Esophagus muscularis mucosa (tissue), 4 donors: ENCODE measurements around the gene JPH3. TPM values are rescaled to one million over a fixed set of nuclear protein-coding genes. Genes with fewer than 3 reads are reported as not detected.

Experiments used
- DNase-seq: peaks from one replicate; pipeline ENCODE4 v3.0.0-alpha.2; 2017; ENCODE audit errors: extremely low spot score
- H3K27ac ChIP-seq, 4 donors: fragments of 200-600 bp; sonication (generic); replicated peaks in 1 of 4; 1 replicate in 3 of 4; 2 replicates in 1 of 4; pipeline ENCODE4 v1.5.1; 2016 to 2019; ENCODE audit warnings: mild to moderate bottlenecking in 1 of 4
- H3K27me3 ChIP-seq, 4 donors: fragments of 200-600 bp; sonication (generic); one replicate each; pipeline versions ENCODE4 v1.5.1 to v1.6.0; 2016 to 2019
- H3K36me3 ChIP-seq, 4 donors: fragments of 200-600 bp; sonication (generic); one replicate each; pipeline ENCODE4 v1.5.1; 2016 to 2019
- H3K4me1 ChIP-seq, 4 donors: fragments of 200-600 bp; sonication (generic); one replicate each; pipeline ENCODE4 v1.5.1; 2016 to 2019
- H3K4me3 ChIP-seq, 4 donors: fragments of 200-600 bp; sonication (generic); 1 replicate in 2 of 4; 2 replicates in 2 of 4; pipeline ENCODE4 v1.5.1; 2016 to 2019; ENCODE audit warnings: mild to moderate bottlenecking in 4 of 4, moderate library complexity in 1 of 4
- H3K9me3 ChIP-seq, 4 donors: fragments of 200-600 bp; sonication (generic); 1 replicate in 3 of 4; 2 replicates in 1 of 4; pipeline ENCODE4 v1.5.1; 2016 to 2019
- CTCF ChIP-seq, 3 experiments: fragments of 200-600 bp in 2 of 3; fragments of 450-650 bp in 1 of 3; sonication (generic) in 2 of 3; IDR thresholded peaks; one replicate each; pipeline ENCODE4 v1.5.1; 2017 to 2019; ENCODE audit warnings: antibody characterized with exemption in 3 of 3, mild to moderate bottlenecking in 2 of 3, moderate library complexity in 1 of 3
- EP300 ChIP-seq: sonication (generic); formaldehyde crosslinking; IDR thresholded peaks from one replicate; pipeline ENCODE4 v1.6.1; 2017; ENCODE audit warnings: antibody characterized with exemption
- POLR2A ChIP-seq: fragments of 450-650 bp; IDR thresholded peaks from one replicate; pipeline ENCODE4 v1.6.1; 2017; ENCODE audit warnings: antibody characterized with exemption, moderate library complexity, mild to moderate bottlenecking, low read depth
- POLR2AphosphoS5 ChIP-seq, 2 donors: sonication (generic); formaldehyde crosslinking; IDR thresholded peaks; one replicate each; pipeline ENCODE4 v1.6.1; 2017; ENCODE audit warnings: antibody characterized with exemption in 2 of 2
- WGBS: methylation state at CpG from one replicate; pipeline ENCODE4 v1.1.5; 2018; 5-methylcytosine and 5-hydroxymethylcytosine counted together
- intact Hi-C: fragments of 100-400 bp; cut with DNase I; formaldehyde crosslinking; loops from one replicate; pipeline ENCODE4 v1.15.1; 2023
- total RNA-seq, 4 donors: library from RNA; depleted of rRNA; stranded (reverse); fragments of >200 nt; gene quantifications; one replicate each; pipeline versions ENCODE4 v1.1.0 to v1.2.1, GENCODE V29; 2016

The JPH3 gene
- total RNA-seq, 4 donors from 2014 or later, result 0.42 to 2.2 (median 0.54) TPM

- Histone ChIP-seq H3K4me1 (peaks cover 0 to 15% (median 8%) of the 10 kb centered on the region in 4 donors), H3K4me3 (no peak overlapping the region), H3K27ac (no peak overlapping the region), H3K27me3 (peaks cover 0 to 86% (median 17%) of the 10 kb centered on the region in 4 donors), H3K9me3 (no peaks in the 10 kb centered on the region), H3K36me3 (no peaks in the 10 kb centered on the region)
- 81% methylated on average over 13 of the region's 13 CpGs for WGBS
- intact Hi-C loops, result no loop called here
- TF ChIP-seq POLR2A (no peak), CTCF (IDR thresholded peaks at IDR 0.05) (no peak)
- DNase-seq, result no peak
Measured at GRCh38 chr16:87607871-87608270, 5.6 kb downstream of the JPH3 start.

GRCh38 chr16:87608400-87608985, 6.2 kb downstream of the JPH3 start:
- H3K27me3 ChIP-seq, result peaks cover 0 to 80% (median 11%) of the 10 kb centered on the region in 4 donors
- DNase-seq, result no peak
- intact Hi-C loops, result no loop called here

GRCh38 chr16:87610026-87610425, 7.7 kb downstream of the JPH3 start:
- Histone ChIP-seq H3K4me1 (no peaks in the 10 kb centered on the region), H3K27ac (no peak overlapping the region), H3K27me3 (peaks cover 0 to 64% (median 3%) of the 10 kb centered on the region in 4 donors), H3K4me3 (no peak overlapping the region), H3K9me3 (no peaks in the 10 kb centered on the region), H3K36me3 (no peaks in the 10 kb centered on the region)
- TF ChIP-seq POLR2A (no peak), POLR2AphosphoS5 (IDR thresholded peaks at IDR 0.05) (no peak), CTCF (IDR thresholded peaks at IDR 0.05) (no peak), EP300 (no peak)
- WGBS, result 71% methylated on average over 9 of the region's 9 CpGs
- intact Hi-C loops, result no loop called here
- no peak for DNase-seq

More at GRCh38 chr16:87608400-87608985, 6.2 kb downstream of the JPH3 start:
- Histone ChIP-seq H3K27ac (no peak overlapping the region), H3K4me1 (peaks cover 0 to 9% (median 2%) of the 10 kb centered on the region in 4 donors), H3K4me3 (no peak overlapping the region), H3K9me3 (no peaks in the 10 kb centered on the region), H3K36me3 (no peaks in the 10 kb centered on the region)
- TF ChIP-seq POLR2AphosphoS5 (IDR thresholded peaks at IDR 0.05) (no peak), POLR2A (no peak), CTCF (IDR thresholded peaks at IDR 0.05) (no peak), EP300 (no peak)
- 47% methylated on average over 17 of the region's 20 CpGs for WGBS

- intact Hi-C loops, result no loop called here
- Histone ChIP-seq H3K27ac (no peak overlapping the region), H3K36me3 (no peaks in the 10 kb centered on the region), H3K4me1 (no peaks in the 10 kb centered on the region), H3K27me3 (peaks cover 0 to 63% (median 2%) of the 10 kb centered on the region in 4 donors), H3K4me3 (no peak overlapping the region), H3K9me3 (no peaks in the 10 kb centered on the region)
- TF ChIP-seq EP300 (no peak), CTCF (IDR thresholded peaks at IDR 0.05) (no peak), POLR2A (no peak), POLR2AphosphoS5 (IDR thresholded peaks at IDR 0.05) (no peak)
- 83% methylated on average over 5 of the region's 6 CpGs for WGBS
- no peak for DNase-seq
Measured at GRCh38 chr16:87611456-87611855, 9.1 kb downstream of the JPH3 start.

GRCh38 chr16:87613961-87614360, 11.7 kb downstream of the JPH3 start:
- no peaks in the 10 kb centered on the region for H3K36me3 ChIP-seq
- no peak for DNase-seq
- H3K4me1 ChIP-seq, result no peaks in the 10 kb centered on the region
- peaks cover 0 to 66% (median 0%) of the 10 kb centered on the region in 4 donors for H3K27me3 ChIP-seq
- H3K9me3 ChIP-seq, result no peaks in the 10 kb centered on the region
- H3K4me3 ChIP-seq, result no peak overlapping the region
- TF ChIP-seq CTCF (IDR thresholded peaks at IDR 0.05) (no peak), POLR2A (no peak), POLR2AphosphoS5 (IDR thresholded peaks at IDR 0.05) (no peak), EP300 (no peak)
- 87% methylated on average over 9 of the region's 10 CpGs for WGBS
- H3K27ac ChIP-seq, result no peak overlapping the region
- intact Hi-C loops, result no loop called here
